ENCODE data around the gene TASOR.

DNA sequence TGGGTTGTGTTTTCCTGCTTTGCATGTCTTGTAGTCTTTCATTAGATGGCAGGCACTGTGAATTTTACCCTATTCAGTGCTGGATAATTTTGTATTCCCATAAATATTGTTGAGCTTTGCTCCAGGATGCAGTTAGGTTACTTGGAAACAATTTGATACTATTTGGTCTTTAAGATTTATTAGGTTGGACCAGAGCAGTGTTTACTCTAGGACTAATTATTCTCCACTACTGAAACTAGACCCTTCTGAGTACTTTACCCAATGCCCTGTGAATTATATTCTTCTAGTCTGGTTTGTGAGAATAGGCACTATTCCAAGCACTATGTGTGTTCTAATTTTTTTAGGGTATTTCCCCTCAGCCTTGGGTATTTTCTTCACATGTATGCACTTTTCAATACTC is 37.8 kb upstream of the TASOR start:
- TF ChIP-seq, protein P1, sequence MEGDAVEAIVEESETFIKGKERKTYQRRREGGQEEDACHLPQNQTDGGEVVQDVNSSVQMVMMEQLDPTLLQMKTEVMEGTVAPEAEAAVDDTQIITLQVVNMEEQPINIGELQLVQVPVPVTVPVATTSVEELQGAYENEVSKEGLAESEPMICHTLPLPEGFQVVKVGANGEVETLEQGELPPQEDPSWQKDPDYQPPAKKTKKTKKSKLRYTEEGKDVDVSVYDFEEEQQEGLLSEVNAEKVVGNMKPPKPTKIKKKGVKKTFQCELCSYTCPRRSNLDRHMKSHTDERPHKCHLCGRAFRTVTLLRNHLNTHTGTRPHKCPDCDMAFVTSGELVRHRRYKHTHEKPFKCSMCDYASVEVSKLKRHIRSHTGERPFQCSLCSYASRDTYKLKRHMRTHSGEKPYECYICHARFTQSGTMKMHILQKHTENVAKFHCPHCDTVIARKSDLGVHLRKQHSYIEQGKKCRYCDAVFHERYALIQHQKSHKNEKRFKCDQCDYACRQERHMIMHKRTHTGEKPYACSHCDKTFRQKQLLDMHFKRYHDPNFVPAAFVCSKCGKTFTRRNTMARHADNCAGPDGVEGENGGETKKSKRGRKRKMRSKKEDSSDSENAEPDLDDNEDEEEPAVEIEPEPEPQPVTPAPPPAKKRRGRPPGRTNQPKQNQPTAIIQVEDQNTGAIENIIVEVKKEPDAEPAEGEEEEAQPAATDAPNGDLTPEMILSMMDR (tag by site-specific recombination; IDR thresholded peaks at IDR 0.05), result no peak
- TF ChIP-seq ZNF24 (tag by site-specific recombination; IDR thresholded peaks at IDR 0.05) (no peak), ZNF140 (tag by site-specific recombination; IDR thresholded peaks at IDR 0.05) (no peak), ZNF132 (tag by site-specific recombination; IDR thresholded peaks at IDR 0.05; ENCODE audit: borderline replicate concordance) (no peak), ZNF311 (tag by site-specific recombination; IDR thresholded peaks at IDR 0.05; ENCODE audit: borderline replicate concordance) (no peak), ZNF747 (tag by site-specific recombination; IDR thresholded peaks at IDR 0.05) (no peak), KLF1 (tag by site-specific recombination; IDR thresholded peaks at IDR 0.05) (no peak)
- TF ChIP-seq, protein P2, sequence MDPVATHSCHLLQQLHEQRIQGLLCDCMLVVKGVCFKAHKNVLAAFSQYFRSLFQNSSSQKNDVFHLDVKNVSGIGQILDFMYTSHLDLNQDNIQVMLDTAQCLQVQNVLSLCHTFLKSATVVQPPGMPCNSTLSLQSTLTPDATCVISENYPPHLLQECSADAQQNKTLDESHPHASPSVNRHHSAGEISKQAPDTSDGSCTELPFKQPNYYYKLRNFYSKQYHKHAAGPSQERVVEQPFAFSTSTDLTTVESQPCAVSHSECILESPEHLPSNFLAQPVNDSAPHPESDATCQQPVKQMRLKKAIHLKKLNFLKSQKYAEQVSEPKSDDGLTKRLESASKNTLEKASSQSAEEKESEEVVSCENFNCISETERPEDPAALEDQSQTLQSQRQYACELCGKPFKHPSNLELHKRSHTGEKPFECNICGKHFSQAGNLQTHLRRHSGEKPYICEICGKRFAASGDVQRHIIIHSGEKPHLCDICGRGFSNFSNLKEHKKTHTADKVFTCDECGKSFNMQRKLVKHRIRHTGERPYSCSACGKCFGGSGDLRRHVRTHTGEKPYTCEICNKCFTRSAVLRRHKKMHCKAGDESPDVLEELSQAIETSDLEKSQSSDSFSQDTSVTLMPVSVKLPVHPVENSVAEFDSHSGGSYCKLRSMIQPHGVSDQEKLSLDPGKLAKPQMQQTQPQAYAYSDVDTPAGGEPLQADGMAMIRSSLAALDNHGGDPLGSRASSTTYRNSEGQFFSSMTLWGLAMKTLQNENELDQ (tag by site-specific recombination; IDR thresholded peaks at IDR 0.05; ENCODE audit: low read depth), result no peak

All from HEK293 (cell line).